HG02970 (cell line): ENCODE data around the gene RERE.

Experiments used
- ATAC-seq: cut with Tn5 transposase; IDR thresholded peaks from one replicate; pipeline ENCODE4 v1.9.1; 2021; ENCODE audit warnings: mild to moderate bottlenecking, moderate library complexity, moderate number of reproducible peaks; ENCODE audit not compliant: unreplicated experiment, low FRiP score

RERE gene

GRCh38 chr1:8351693-8352470 is 465.6 kb downstream of the RERE start:
- ATAC-seq = no peak

- ATAC-seq = no peak
Measured at GRCh38 chr1:8350914-8351684, 466.3 kb downstream of the RERE start.

- no peak for ATAC-seq
Measured at GRCh38 chr1:8349961-8350360, 467.5 kb downstream of the RERE start.

GRCh38 chr1:8349473-8349865 is 468.0 kb downstream of the RERE start:
- ATAC-seq = no peak

GRCh38 chr1:8348777-8349472 is 468.5 kb downstream of the RERE start:
- ATAC-seq = no peak

- no peak for ATAC-seq
Measured at GRCh38 chr1:8348047-8348776, 469.2 kb downstream of the RERE start.

- no peak for ATAC-seq
Measured at GRCh38 chr1:8347635-8348034, 469.8 kb downstream of the RERE start.

GRCh38 chr1:8345621-8346415 is 471.6 kb downstream of the RERE start:
- ATAC-seq = no peak

- ATAC-seq = no peak
Measured at GRCh38 chr1:8344893-8345507, 472.4 kb downstream of the RERE start.

GRCh38 chr1:8343464-8344001 is 473.9 kb downstream of the RERE start:
- ATAC-seq = no peak

- ATAC-seq = no peak
Measured at GRCh38 chr1:8343044-8343443, 474.4 kb downstream of the RERE start.

- ATAC-seq = no peak
Measured at GRCh38 chr1:8342325-8342724, 475.1 kb downstream of the RERE start.

GRCh38 chr1:8340448-8340847 is 477.0 kb downstream of the RERE start:
- ATAC-seq = no peak

- no peak for ATAC-seq
Measured at GRCh38 chr1:8339203-8339600, 478.2 kb downstream of the RERE start.

- ATAC-seq = no peak
Measured at GRCh38 chr1:8338526-8339202, 478.8 kb downstream of the RERE start.

GRCh38 chr1:8337776-8338525 is 479.5 kb downstream of the RERE start:
- no peak for ATAC-seq

- ATAC-seq = no peak
Measured at GRCh38 chr1:8335246-8335645, 482.2 kb downstream of the RERE start.
